Neuronal stem cell (in vitro differentiated cells): ENCODE measurements around the gene CDK17.
"Not testable (repeated sequence)": the region's sequence is repeated elsewhere in the genome, so short reads cannot be mapped to it uniquely, and the experiment has no call there.

ENCODE experiments used
- DNase-seq: peaks from one replicate; pipeline ENCODE4 v3.0.0-alpha.2; 2013; ENCODE audit warnings: low spot score
- H2AFZ ChIP-seq: one replicate; pipeline ENCODE4 v1.6.1; 2013; ENCODE audit warnings: mild to moderate bottlenecking, low read length, inconsistent platforms
- H2AK5ac ChIP-seq: 2 replicates; pipeline ENCODE4 v1.6.1; 2013; ENCODE audit warnings: low read depth, mild to moderate bottlenecking, inconsistent platforms, low read length, moderate library complexity, mixed read lengths
- H2BK120ac ChIP-seq: 2 replicates; pipeline ENCODE4 v1.6.1; 2013; ENCODE audit warnings: low read depth, mild to moderate bottlenecking, inconsistent platforms, low read length, moderate library complexity, mixed read lengths
- H2BK12ac ChIP-seq: one replicate; pipeline ENCODE4 v1.6.1; 2013; ENCODE audit warnings: low read length, inconsistent platforms
- H2BK15ac ChIP-seq: 2 replicates; pipeline ENCODE4 v1.6.1; 2013; ENCODE audit warnings: mild to moderate bottlenecking, low read length, inconsistent platforms, mixed read lengths
- H2BK5ac ChIP-seq: one replicate; pipeline ENCODE4 v1.6.1; 2013; ENCODE audit warnings: inconsistent platforms, mild to moderate bottlenecking, low read length, moderate library complexity
- H3K14ac ChIP-seq: one replicate; pipeline ENCODE4 v1.6.1; 2013; ENCODE audit warnings: low read length, inconsistent platforms
- H3K18ac ChIP-seq: 2 replicates; pipeline ENCODE4 v1.6.1; 2013; ENCODE audit warnings: low read length, inconsistent platforms
- H3K23ac ChIP-seq: 2 replicates; pipeline ENCODE4 v1.6.1; 2013; ENCODE audit warnings: low read depth, mild to moderate bottlenecking, mixed read lengths, low read length, inconsistent platforms; ENCODE audit not compliant: poor library complexity
- H3K27ac ChIP-seq: replicated peaks from 3 replicates; pipeline ENCODE4 v1.5.1; 2013; ENCODE audit warnings: low read length, inconsistent platforms
- H3K27me3 ChIP-seq, 3 experiments: 2 replicates each; pipeline ENCODE4 v1.6.1; 2013; ENCODE audit warnings: low read length in 3 of 3, mild to moderate bottlenecking in 2 of 3, inconsistent platforms in 1 of 3, low read depth in 1 of 3, mixed read lengths in 1 of 3, moderate library complexity in 1 of 3; ENCODE audit not compliant: control insufficient read depth in 3 of 3, insufficient read depth in 3 of 3
- H3K36me3 ChIP-seq, 2 donors: replicated peaks in 1 of 2; 2 replicates each; pipeline ENCODE4 v1.6.1; 2013; ENCODE audit warnings: low read length in 2 of 2; ENCODE audit not compliant: control insufficient read depth in 2 of 2, insufficient read depth in 2 of 2
- H3K4ac ChIP-seq: 2 replicates; pipeline ENCODE4 v1.6.1; 2013; ENCODE audit warnings: inconsistent platforms, mild to moderate bottlenecking, low read length, moderate library complexity
- H3K4me1 ChIP-seq, 2 donors: 1 replicate in 1 of 2; 2 replicates in 1 of 2; pipeline ENCODE4 v1.6.1; 2013; ENCODE audit warnings: low read length in 2 of 2, low read depth in 1 of 2; ENCODE audit not compliant: control insufficient read depth in 2 of 2, insufficient read depth in 1 of 2
- H3K4me2 ChIP-seq: one replicate; pipeline ENCODE4 v1.6.1; 2013; ENCODE audit warnings: mild to moderate bottlenecking, low read length, inconsistent platforms; ENCODE audit not compliant: insufficient read depth, poor library complexity, severe bottlenecking
- H3K4me3 ChIP-seq, 2 donors: 2 replicates each; pipeline ENCODE4 v1.5.1; 2013; ENCODE audit warnings: low read length in 2 of 2, mild to moderate bottlenecking in 2 of 2, inconsistent platforms in 1 of 2, moderate library complexity in 1 of 2
- H3K79me1 ChIP-seq: one replicate; pipeline ENCODE4 v1.6.1; 2013; ENCODE audit warnings: low read depth, mild to moderate bottlenecking, inconsistent platforms, low read length, moderate library complexity
- H3K9ac ChIP-seq: one replicate; pipeline ENCODE4 v1.6.1; 2013; ENCODE audit warnings: mild to moderate bottlenecking, low read depth, low read length, inconsistent platforms; ENCODE audit not compliant: poor library complexity
- H3K9me3 ChIP-seq, 2 donors: replicated peaks in 1 of 2; 2 replicates each; pipeline versions ENCODE3 to v1.6.1; 2013; ENCODE audit warnings: low read length in 2 of 2, mild to moderate bottlenecking in 2 of 2, inconsistent platforms in 1 of 2, low read depth in 1 of 2, mixed read lengths in 1 of 2, moderate library complexity in 1 of 2; ENCODE audit not compliant: control insufficient read depth in 2 of 2, insufficient read depth in 1 of 2
- H4K8ac ChIP-seq: one replicate; pipeline ENCODE4 v1.6.1; 2013; ENCODE audit warnings: low read depth, mild to moderate bottlenecking, inconsistent platforms, low read length, moderate library complexity
- H4K91ac ChIP-seq: one replicate; pipeline ENCODE4 v1.6.1; 2013; ENCODE audit warnings: low read length, low read depth, mild to moderate bottlenecking, inconsistent platforms; ENCODE audit not compliant: poor library complexity
- WGBS, 2 donors: extraction: QIAGEN DNeasy Blood & Tissue Kit; methylation state at CpG; one replicate each; pipeline ENCODE4 v1.1.7; 2013; ENCODE audit warnings: missing lambda C conversion rate in 2 of 2, mixed read lengths in 1 of 2; ENCODE audit not compliant: insufficient read length in 2 of 2, insufficient replicate concordance in 1 of 2; ENCODE audit errors: extremely low coverage in 2 of 2; 5-methylcytosine and 5-hydroxymethylcytosine counted together

The CDK17 gene

GRCh38 chr12:96419576-96420276 lies 19.5 kb upstream of the CDK17 start:
- H3K4me2 ChIP-seq, result no peak overlapping the region
- no peak overlapping the region for H2AFZ ChIP-seq
- H3K14ac ChIP-seq, result no peak overlapping the region
- no peak overlapping the region for H2BK15ac ChIP-seq
- no peak overlapping the region for H4K8ac ChIP-seq
- no peaks in the 10 kb centered on the region for H3K79me1 ChIP-seq
- no peak overlapping the region for H2AK5ac ChIP-seq
- no peak overlapping the region for H3K4ac ChIP-seq
- no peaks in the 10 kb centered on the region for H3K27me3 ChIP-seq
- H3K4me1 ChIP-seq, result no peaks in the 10 kb centered on the region
- H2BK120ac ChIP-seq, result no peak overlapping the region
- no peak overlapping the region for H2BK5ac ChIP-seq
- no peaks in the 10 kb centered on the region for H3K36me3 ChIP-seq
- no peak overlapping the region for H3K9ac ChIP-seq
- H3K18ac ChIP-seq, result no peak overlapping the region
- no peak overlapping the region for H4K91ac ChIP-seq
- no peak overlapping the region for H3K27ac ChIP-seq
- H2BK12ac ChIP-seq, result no peak overlapping the region
- no peaks in the 10 kb centered on the region for H3K9me3 ChIP-seq
- no CpG with 5 or more reads among the region's 5 CpGs for WGBS, 2 donors
- DNase-seq, result no peak
- H3K4me3 ChIP-seq, result no peak overlapping the region
- no peak overlapping the region for H3K23ac ChIP-seq

GRCh38 chr12:96417688-96418087 lies 17.4 kb upstream of the CDK17 start:
- not testable (repeated sequence) for H2BK15ac ChIP-seq, H3K79me1 ChIP-seq
- no CpG with 5 or more reads among the region's 2 CpGs for WGBS, 2 donors

DNA sequence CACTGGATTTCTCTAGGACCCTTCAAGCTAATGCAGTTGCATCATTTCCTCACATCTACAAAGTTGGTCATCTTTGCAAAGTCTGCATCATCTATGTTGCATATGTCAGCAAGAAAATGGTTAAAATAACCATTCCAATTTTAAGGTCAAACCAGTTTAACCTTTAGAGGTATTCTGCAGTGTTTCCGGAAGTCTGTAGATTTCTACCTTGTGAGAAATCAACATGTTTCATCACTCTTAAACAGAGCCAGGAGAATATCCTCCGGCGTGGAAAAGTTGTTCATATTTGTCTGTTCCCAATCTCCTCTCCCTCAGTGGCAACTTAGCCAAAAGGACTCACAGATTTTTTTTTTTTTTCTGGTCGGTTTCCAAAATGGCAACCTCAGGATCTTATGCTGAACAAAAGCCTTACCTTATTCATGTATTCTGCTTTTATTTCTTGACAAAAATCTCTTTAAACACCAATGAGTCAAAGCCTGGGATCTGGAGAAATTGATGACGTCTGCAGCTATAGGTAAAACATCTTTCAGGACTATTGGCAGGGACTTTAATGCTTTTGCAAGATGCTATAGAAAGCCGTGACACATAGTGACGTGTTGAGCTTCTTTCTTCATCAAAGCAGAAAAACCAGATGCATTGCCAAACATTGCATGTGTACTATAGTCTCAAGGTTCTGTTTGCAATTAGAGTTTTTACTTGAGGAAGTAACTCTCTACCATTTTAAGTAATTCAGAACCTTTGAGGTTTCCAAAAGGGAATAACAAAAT lies 16.0 kb upstream of the CDK17 start:
- Histone ChIP-seq H2AFZ (peak overlapping the region; percentile 49), H2BK120ac (no peak overlapping the region), H2AK5ac (no peak overlapping the region), H3K4me1 (no peaks in the 10 kb centered on the region), H4K8ac (no peak overlapping the region), H3K4me2 (no peak overlapping the region), H2BK12ac (no peak overlapping the region), H3K27me3 (no peaks in the 10 kb centered on the region), H3K14ac (no peak overlapping the region), H2BK5ac (no peak overlapping the region), H3K4me3 (no peak overlapping the region), H3K36me3 (no peaks in the 10 kb centered on the region), H4K91ac (no peak overlapping the region), H2BK15ac (no peak overlapping the region), H3K79me1 (no peaks in the 10 kb centered on the region), H3K9ac (no peak overlapping the region), H3K23ac (no peak overlapping the region), H3K9me3 (no peaks in the 10 kb centered on the region), H3K27ac (no peak overlapping the region), H3K4ac (no peak overlapping the region), H3K18ac (no peak overlapping the region)
- WGBS, 2 donors, result no CpG with 5 or more reads among the region's 7 CpGs
- no peak for DNase-seq

More at GRCh38 chr12:96417688-96418087, 17.4 kb upstream of the CDK17 start:
- not testable (repeated sequence) for H2BK120ac ChIP-seq, H4K91ac ChIP-seq, H3K23ac ChIP-seq, H3K4me3 ChIP-seq, H4K8ac ChIP-seq, H3K18ac ChIP-seq, H3K4me2 ChIP-seq, H3K14ac ChIP-seq, H3K27me3 ChIP-seq, H2BK5ac ChIP-seq, DNase-seq, H3K9me3 ChIP-seq, H3K9ac ChIP-seq, H3K4me1 ChIP-seq, H2AK5ac ChIP-seq, H3K4ac ChIP-seq, H3K36me3 ChIP-seq, H3K27ac ChIP-seq, H2AFZ ChIP-seq, H2BK12ac ChIP-seq

GRCh38 chr12:96414637-96415036 lies 14.4 kb upstream of the CDK17 start:
- WGBS, 2 donors, result no CpG with 5 or more reads among the region's 1 CpG
- Histone ChIP-seq H2AK5ac (no peak overlapping the region), H3K4ac (no peak overlapping the region), H2AFZ (no peak overlapping the region), H3K18ac (no peak overlapping the region), H3K23ac (no peak overlapping the region), H2BK120ac (no peak overlapping the region), H3K36me3 (no peaks in the 10 kb centered on the region), H4K8ac (no peak overlapping the region), H3K9ac (no peak overlapping the region), H4K91ac (no peak overlapping the region), H3K27me3 (no peaks in the 10 kb centered on the region), H3K14ac (no peak overlapping the region), H2BK12ac (no peak overlapping the region), H2BK15ac (no peak overlapping the region), H3K4me2 (no peak overlapping the region), H3K79me1 (no peaks in the 10 kb centered on the region), H3K9me3 (no peaks in the 10 kb centered on the region), H3K27ac (no peak overlapping the region), H3K4me3 (no peak overlapping the region), H3K4me1 (no peaks in the 10 kb centered on the region), H2BK5ac (no peak overlapping the region)
- no peak for DNase-seq
